Colonic mucosa (tissue), 4 donors: Measurements from ENCODE around the gene FMN1. TPM values are rescaled to one million over a fixed set of nuclear protein-coding genes. Genes with fewer than 3 reads are reported as not detected.

Source experiments
- DNase-seq: peaks from one replicate; pipeline ENCODE4 v3.0.0-alpha.2; 2020
- H3K27ac ChIP-seq: fragments of 200-600 bp; one replicate; pipeline ENCODE4 v1.8.0; 2021
- H3K27me3 ChIP-seq: fragments of 200-600 bp; one replicate; pipeline ENCODE4 v1.8.0; 2021
- H3K36me3 ChIP-seq: fragments of 200-600 bp; one replicate; pipeline ENCODE4 v1.8.0; 2021
- H3K4me1 ChIP-seq: fragments of 200-600 bp; one replicate; pipeline ENCODE4 v1.8.0; 2021; ENCODE audit warnings: mild to moderate bottlenecking
- H3K4me3 ChIP-seq: fragments of 200-600 bp; one replicate; pipeline ENCODE4 v1.8.0; 2021
- H3K9ac ChIP-seq, 2 donors: one replicate each; pipeline ENCODE4 v1.7.0; 2013; ENCODE audit warnings: control low read depth in 2 of 2, low read depth in 2 of 2, low read length in 2 of 2
- H3K9me3 ChIP-seq: fragments of 200-600 bp; one replicate; pipeline ENCODE4 v1.8.0; 2021
- CTCF ChIP-seq: fragments of 200-600 bp; IDR thresholded peaks from one replicate; pipeline ENCODE4 v1.8.0; 2022; ENCODE audit warnings: antibody characterized with exemption, mild to moderate bottlenecking
- intact Hi-C: fragments of 100-400 bp; cut with DNase I; formaldehyde crosslinking; loops from one replicate; pipeline ENCODE4 v1.14.1; 2022
- total RNA-seq, 2 donors: library from RNA; stranded (reverse); fragmentation: NEBNext Ultra II Directional in 1 of 2; extraction: Animal tissue kit (Norgen Biotek cat#: 25700) in 1 of 2; gene quantifications; one replicate each; pipeline ENCODE4 v1.2.1, GENCODE V29; 2021
- donor health status: healthy.
- donor health status: DM: no; HTN: no; CAD: no.
- donor health status: DM: no; HTN: no; CAD: no.

Gene FMN1
- total RNA-seq, 2 donors from 2014 or later = 23.5 to 32.0 TPM

GRCh38 chr15:33188641-33189257 is 5.8 kb downstream of the FMN1 start:
- no peak for TF ChIP-seq CTCF
- Histone ChIP-seq H3K9ac (no peak overlapping the region), H3K4me1 (no peaks in the 10 kb centered on the region), H3K27me3 (no peaks in the 10 kb centered on the region), H3K4me3 (no peak overlapping the region), H3K9me3 (no peaks in the 10 kb centered on the region), H3K27ac (no peak overlapping the region), H3K36me3 (no peaks in the 10 kb centered on the region)
- DNase-seq = no peak
- intact Hi-C loops = no loop called here

DNA sequence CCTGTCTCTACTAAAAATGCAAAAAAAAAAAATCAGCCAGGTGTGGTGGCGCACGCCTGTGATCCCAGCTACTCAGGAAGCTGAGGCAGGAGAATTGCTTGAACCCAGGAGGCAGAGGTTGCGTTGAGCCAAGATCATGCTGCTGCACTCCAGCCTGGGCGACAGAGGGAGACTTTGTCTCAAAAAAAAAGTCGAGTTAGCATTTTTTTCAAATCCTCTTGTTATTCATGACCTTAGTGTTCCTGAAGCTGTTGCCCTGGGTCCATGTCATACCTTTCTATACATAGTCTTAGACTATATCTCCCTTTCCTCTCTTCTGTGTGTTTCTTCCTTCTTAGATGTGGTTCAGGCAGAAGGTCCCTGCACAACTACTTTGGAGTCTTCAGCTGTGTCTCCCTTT is 6.4 kb downstream of the FMN1 start:
- Histone ChIP-seq H3K9me3 (no peaks in the 10 kb centered on the region), H3K4me3 (no peak overlapping the region), H3K4me1 (no peaks in the 10 kb centered on the region), H3K27ac (no peak overlapping the region), H3K9ac (no peak overlapping the region), H3K27me3 (no peaks in the 10 kb centered on the region), H3K36me3 (no peaks in the 10 kb centered on the region)
- no peak for TF ChIP-seq CTCF
- intact Hi-C loops = no loop called here
- DNase-seq = no peak

DNA sequence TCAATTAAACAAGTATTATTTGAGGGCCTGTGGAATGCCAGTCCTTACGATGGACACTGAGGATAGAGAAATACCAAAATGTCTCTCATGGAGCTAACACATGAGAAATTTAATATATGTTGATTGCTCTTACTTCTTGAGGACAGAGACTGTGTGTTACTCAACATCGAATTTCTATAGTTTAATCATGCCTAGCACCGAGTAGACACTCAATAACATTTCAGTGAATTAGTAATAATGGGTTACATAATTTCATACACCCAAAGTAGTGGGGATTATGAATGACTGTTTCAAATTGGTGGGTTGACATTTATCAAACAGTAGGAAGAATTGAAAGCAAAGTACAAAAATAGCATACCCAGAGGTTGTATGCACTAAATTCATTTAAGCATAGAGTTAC is 11.2 kb downstream of the FMN1 start:
- Histone ChIP-seq H3K9ac (no peak overlapping the region), H3K36me3 (no peaks in the 10 kb centered on the region), H3K27ac (no peak overlapping the region), H3K27me3 (no peaks in the 10 kb centered on the region), H3K4me1 (no peaks in the 10 kb centered on the region), H3K4me3 (no peak overlapping the region), H3K9me3 (no peaks in the 10 kb centered on the region)
- intact Hi-C loops = no loop called here
- DNase-seq = no peak
- TF ChIP-seq CTCF = no peak

GRCh38 chr15:33182926-33183325 is 11.6 kb downstream of the FMN1 start:
- Histone ChIP-seq H3K9me3 (no peaks in the 10 kb centered on the region), H3K27ac (no peak overlapping the region), H3K36me3 (no peaks in the 10 kb centered on the region), H3K4me3 (no peak overlapping the region), H3K4me1 (no peaks in the 10 kb centered on the region), H3K9ac (no peak overlapping the region), H3K27me3 (no peaks in the 10 kb centered on the region)
- intact Hi-C loops = no loop called here
- DNase-seq = no peak
- TF ChIP-seq CTCF = no peak

DNA sequence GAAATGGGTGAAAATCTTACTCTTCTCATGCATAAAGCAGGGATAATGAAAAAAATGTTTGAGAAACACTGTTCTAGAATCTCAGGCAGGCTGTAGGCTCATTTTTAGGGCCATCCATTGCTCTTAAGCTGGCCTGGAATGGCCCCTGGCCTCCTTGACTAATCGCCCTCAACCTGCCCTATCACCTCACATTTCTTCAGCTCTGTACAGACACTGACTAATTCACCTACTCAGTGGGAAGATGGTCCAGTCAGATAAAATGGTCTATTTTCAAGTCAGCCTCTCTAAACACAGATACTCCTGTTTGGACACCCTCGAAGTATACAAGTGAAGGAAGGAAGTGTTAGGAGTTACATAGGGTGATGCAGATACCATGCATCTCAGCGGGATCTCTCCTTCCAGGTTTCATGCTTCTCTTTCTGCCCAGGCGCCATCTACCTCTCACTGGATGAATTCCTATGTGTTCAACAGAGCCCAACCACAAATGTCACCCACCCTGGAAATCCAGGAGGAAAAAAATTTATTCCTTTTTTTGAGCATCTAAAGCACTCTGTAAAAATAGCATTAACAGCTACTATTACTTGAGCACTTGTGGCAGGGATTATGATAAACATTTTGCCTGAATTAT is 12.1 kb downstream of the FMN1 start:
- no peak for TF ChIP-seq CTCF
- Histone ChIP-seq H3K9ac (no peak overlapping the region), H3K4me1 (no peaks in the 10 kb centered on the region), H3K9me3 (no peaks in the 10 kb centered on the region), H3K27ac (no peak overlapping the region), H3K27me3 (no peaks in the 10 kb centered on the region), H3K36me3 (no peaks in the 10 kb centered on the region), H3K4me3 (no peak overlapping the region)
- no peak for DNase-seq
- intact Hi-C loops = no loop called here
